MV-4-11 (cell line): ENCODE results near the gene TMEM129.
A peak's percentile ranks its signal among the peaks of the same experiment; 100 is the strongest.

Experiments used
- DNase-seq: peaks from one replicate; lab custom pipeline; 2025; lab: John Stamatoyannopoulos, UW

Gene TMEM129, protein sequence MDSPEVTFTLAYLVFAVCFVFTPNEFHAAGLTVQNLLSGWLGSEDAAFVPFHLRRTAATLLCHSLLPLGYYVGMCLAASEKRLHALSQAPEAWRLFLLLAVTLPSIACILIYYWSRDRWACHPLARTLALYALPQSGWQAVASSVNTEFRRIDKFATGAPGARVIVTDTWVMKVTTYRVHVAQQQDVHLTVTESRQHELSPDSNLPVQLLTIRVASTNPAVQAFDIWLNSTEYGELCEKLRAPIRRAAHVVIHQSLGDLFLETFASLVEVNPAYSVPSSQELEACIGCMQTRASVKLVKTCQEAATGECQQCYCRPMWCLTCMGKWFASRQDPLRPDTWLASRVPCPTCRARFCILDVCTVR

DNA sequence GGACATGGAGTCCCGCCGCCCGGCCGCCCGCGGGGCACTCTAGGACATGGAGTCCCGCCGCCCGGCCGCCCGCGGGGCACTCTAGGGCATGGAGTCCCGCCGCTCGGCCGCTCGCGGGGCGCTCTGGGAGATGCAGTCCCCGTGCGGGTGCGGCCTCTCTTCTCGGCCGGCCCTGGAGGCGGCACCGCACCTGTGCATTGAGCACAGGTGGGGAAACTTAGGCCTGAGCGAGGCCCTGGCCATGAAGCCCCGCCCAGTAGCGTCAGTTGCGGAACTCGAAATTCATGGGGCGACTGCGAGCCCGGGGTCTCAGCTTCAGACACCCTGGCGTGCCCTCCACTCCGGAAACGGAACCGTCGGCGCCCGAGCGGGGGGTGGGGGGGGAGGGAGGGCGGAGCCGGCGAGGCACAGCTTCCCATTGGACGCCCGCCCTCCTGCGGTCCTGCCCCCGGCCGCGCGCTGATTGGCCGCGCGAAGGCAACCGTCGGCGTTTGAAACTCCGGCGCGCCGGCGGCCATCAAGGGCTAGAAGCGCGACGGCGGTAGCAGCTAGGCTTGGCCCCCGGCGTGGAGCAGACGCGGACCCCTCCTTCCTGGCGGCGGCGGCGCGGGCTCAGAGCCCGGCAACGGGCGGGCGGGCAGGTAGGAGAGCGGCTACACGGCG lies at the start of gene TMEM129, which contains the start of gene TACC3:
Gene TMEM129 (minus strand): TSS at position 321 of the 663 bp plus-strand sequence. CDS start 486 bp downstream, outside the sequence.
Gene TACC3 (plus strand): TSS at position 519 of the 663 bp plus-strand sequence. CDS start 1,901 bp downstream, outside the sequence.
- DNase-seq = peak; percentile 86

DNA sequence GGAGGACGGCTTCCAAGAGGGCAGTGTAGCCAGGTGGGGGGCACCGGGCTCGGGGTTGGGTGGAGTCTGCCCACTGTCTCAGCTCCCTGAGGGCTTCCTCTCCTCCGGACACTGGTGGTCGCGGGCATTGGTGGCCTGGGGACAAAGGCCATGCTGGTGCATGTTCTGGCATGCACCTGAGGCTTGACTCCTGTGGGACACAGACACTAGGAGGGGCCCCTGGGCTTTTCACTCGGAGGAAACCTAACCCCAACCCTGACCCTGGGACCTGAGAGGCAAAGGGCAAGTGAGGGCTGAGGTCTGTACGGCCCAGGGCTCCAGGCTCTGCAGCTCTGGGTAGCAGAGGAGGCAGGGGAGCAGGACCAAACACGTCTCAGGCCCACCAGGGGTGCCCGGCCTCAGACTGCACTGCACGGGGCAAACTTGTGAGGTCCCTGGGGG lies 49.7 kb upstream of the TMEM129 start:
- DNase-seq = no peak

DNA sequence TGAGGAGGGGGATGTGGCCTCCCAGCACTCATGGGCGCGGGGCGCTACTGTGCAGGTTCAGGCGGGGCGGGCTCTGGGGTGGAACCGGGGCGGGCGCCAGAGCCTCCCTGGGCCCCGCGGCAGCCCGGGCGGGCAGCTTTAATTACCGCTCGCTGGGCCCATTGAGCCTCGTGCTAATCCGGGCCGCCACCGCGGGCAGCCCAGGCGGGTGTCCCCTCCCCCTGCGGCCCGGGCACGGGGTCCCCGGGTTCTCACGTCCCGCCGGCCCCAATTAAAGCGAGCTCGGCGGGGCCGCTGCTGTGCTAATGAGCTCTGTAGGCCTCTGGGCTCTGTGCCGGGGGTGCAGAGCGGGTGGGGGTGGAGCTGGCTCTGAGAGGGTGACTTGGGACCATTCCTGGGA lies 49.1 kb upstream of the TMEM129 start:
- DNase-seq = no peak

DNA sequence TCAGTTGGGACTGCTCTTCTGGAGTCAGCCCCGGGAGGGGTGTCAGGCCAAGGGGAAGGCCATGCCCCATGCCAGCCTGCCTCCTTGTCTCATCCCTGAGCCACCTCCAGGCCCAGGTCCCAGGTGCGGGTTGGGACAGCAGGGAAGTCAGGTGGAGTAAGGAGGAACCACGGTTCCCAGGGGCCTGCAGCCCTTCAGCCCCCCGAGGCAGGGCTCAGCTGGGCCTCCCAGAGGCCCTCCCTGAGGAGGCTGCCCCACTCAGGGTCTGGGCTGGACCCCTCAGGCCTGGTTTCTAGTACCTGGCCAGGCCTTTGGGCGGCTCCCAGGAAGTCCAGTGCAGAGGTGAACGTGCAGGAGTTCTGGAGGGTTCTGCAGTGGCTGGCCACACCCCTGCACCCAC lies 48.6 kb upstream of the TMEM129 start:
- no peak for DNase-seq

DNA sequence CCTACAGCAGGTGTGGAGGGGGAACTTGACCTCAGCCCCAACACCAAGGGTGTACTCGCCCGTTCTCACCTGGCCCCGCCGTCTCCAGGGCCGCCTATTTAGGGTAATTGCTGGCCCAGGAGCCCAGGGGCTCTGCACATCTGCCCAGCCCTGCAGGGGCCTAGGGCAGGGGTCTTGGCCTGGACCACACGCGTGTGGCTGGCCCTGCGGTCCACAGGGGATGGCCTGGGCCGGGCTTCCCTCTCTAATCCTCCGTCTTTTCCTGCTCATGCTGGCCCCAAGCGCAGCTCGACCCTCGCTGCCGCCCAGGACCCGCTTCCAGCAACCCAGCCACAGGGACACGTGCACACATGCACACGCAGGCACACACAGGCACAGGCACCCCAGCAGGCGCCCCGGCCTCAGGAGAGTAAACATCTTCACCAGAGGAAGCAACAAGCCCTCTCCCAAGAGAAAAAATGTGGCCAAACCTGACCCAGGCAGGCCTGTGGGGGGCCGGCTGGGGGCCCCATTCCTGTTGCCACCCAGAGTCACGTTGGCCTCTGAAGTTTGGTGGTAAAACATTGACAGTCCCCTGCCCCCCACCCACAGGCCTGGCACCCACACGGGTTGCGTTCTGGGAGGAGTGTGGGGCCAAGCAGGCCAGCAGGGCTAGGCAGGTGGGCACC lies 47.4 kb upstream of the TMEM129 start:
- DNase-seq = no peak

DNA sequence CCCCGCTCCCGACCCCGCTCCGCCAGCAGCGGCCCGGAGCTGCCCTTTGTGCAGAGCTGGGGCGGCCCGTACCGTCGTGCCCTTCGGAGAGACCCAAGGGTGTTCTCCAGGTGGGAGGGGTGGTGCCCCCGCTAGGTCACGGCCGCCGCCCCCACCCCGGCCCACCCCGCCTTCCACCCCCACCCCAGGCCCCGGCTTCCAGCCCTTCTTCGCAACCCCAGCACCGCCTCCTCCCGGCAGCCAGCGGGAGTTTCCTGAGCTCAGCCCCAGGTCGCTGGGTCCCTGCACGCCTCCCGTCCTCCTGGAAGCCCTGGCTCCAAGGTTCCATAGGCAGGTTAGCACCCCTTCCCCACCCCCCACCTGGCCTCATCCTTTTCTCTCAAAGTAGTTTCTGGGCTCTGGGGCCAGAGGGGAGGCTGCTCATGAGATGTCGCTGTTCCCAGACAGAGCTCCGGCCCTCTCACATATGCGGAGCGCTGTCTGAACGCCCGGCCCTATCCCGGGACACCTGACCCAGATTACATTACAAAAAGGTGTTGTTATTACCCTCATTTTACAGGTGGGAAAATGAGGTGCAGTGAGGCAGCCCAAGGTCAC lies 46.7 kb upstream of the TMEM129 start:
- DNase-seq = no peak

DNA sequence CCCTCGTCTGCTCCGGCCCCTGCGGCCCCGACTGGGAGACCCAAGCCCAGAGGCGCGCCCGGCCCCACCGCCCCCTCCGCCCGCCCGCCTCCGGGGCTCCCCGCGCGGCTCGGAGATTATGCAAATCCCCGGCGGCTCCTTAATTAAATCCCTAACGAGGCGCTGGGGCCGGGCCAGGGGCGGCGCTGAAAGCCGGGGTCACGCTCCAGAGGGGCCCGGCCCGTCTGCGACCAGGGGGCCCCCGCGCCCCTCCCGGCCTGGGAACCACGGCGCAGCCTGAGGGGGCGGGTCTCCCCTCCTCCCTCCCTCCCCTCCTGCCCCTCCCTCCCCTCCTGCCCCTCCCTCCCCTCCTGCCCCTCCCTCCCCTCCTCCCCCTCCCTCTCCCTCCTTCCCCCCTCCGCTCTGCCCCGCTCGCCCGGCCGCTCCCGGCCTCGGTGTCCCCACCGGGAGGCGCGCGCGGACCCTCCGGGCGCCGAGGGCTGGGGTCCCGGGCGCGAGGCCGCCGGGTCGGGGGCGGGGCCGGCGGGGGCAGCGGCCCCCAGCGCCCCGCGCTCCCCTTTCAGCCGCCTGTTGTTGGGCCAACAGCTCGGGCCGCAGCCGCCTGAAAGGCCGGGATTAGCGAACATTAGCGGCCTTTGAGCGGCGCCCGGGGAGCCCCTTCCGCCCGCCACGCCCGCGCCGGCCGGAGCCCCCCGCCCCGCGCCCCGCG lies 46.1 kb upstream of the TMEM129 start:
- no peak for DNase-seq

DNA sequence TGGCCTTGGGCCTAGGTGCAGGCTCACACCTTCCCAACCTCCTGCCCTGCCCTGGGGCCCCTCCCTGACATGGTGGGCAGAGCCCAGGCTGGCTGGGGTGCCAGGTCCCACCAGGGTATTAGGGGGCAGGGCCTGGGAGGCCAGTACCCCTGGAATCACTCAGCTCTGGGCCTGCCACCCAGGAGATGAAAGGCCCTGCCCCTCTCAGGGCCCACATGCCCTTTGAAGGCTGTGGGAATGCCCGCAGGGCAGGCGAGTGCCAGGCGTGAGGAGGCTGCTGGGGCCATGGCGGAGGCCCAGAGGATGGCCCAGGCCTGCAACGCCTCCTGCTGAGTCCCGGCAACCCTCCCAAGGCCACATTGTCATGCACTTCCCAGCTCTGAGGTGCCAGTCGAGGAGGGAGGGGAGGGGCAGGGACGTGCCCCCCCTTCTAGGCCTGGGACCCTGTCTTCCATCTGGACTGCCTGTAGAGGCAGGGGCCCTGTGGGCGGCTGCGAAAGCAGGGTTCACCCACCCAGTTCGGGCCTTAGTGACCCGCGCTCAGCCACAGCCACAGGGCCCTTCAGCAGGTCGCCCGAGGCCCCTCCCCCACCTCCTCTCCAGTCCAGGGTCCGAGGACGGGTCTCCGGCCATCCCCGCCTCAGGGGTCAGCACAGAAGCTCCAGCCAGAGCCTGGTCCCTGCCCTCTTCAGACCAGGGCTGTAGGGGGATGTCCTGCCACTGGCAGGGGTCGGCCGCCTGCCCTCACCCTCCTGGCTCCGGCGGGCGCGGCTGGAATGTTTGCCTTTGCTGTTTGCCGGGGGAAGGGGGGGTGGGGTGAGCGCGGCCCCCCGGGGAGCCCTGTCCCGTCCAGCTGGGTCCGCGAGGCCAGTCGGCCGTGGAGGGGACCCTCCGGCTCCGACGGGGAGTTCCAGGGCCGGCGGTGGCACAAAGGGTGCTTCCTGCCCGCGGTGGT lies 45.3 kb upstream of the TMEM129 start:
- no peak for DNase-seq

DNA sequence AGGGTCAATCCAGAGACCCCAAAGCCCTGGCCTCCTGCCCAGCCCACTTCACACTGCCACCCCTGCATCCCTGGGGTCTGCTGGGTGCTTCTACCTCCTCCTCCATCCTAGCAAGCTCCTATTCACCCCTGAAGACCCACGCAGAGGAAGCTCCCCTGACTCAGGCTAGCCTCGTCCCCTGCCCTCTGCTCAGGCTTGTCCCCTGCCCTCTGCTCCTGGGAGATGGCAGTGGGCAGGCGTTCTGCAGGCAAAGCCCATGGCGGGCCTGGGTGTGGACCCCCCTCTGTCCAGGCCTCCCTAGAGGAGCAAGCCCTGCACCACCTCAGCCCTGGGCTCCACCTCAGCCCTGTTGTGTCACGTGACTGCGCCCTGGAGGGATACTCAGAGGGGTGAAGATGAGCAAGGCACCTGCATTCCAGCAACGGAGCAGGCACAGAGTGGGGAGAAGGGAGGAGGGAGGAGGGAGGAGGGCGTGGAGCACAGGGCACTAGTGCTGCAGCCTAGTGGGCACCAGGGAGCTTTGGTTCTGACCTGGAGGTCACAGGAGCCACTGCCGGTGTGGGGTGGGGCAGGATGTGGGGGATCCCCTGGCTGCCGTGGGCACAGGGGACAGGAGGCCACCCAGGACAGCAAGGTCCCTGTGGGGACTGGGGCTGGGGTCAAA lies 44.4 kb upstream of the TMEM129 start:
- no peak for DNase-seq

DNA sequence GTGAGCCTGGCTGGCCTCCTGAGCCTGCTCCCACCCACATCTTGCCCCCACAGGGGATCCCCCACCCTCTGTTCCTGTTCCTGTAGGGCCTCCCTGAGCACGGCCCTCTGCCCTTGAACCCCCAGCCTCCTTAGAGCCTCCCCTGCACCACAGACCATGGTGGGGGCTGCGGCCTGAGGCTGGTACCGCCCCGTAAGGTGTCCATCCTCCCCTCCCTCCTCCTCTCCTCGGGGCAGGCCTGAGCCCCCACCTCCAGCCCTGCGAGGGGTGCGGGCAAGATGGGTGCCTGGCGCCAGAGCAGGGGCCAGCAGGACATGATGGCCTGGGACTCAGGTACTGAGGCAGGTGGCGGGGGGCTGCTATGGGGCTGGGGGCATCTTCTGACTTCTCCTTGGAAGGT lies 43.5 kb upstream of the TMEM129 start:
- no peak for DNase-seq

DNA sequence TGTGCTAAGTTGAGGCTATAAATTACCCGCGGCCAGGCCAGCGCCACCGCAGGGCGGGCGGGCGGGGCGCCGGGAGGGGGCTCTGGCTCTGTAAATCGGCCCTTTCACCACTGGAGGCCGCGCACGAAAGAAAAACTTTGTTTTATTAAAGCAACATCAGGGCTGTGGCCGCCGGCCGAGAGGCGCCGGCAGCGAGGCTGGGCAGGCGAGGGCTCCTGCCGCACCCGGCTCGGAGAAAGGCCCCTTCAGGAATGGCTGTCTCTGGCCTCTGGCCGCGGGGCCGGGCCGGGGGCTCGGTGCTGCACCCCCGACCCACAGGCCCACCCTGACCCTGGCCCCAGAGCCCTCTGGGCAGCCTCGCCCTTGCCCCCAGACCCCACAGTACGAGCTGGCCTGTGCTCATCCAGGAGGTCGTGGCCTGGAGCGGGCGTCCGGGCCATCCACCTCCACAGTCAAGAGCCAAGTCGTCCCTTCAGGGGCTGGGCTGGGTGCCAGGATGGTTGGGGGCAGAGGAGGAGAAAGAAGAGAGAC lies 42.5 kb upstream of the TMEM129 start:
- DNase-seq = peak; percentile 53

DNA sequence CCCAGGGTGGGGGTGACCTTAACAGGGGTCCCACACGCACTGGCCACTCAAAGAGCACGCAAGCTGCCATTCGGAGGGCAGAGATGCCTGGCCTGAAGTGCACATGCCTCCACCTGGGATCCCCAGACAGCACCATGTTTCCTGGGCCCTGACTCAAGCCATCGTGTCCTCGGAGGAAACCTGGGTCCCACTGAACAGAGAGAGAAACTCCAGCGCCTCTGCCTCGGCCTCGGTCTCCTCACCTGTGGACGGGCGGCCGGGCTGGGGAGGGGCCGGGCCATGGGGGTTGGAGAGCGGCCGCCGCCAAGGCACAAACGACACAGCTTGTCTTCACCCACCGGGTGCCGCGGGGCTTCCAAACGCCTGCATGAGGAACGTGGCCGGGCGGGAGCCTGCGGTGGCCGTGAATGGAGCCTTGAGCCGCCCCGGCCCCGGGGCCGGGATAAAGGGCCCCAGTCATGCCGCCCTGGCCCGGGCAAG lies 42.0 kb upstream of the TMEM129 start:
- DNase-seq = no peak

DNA sequence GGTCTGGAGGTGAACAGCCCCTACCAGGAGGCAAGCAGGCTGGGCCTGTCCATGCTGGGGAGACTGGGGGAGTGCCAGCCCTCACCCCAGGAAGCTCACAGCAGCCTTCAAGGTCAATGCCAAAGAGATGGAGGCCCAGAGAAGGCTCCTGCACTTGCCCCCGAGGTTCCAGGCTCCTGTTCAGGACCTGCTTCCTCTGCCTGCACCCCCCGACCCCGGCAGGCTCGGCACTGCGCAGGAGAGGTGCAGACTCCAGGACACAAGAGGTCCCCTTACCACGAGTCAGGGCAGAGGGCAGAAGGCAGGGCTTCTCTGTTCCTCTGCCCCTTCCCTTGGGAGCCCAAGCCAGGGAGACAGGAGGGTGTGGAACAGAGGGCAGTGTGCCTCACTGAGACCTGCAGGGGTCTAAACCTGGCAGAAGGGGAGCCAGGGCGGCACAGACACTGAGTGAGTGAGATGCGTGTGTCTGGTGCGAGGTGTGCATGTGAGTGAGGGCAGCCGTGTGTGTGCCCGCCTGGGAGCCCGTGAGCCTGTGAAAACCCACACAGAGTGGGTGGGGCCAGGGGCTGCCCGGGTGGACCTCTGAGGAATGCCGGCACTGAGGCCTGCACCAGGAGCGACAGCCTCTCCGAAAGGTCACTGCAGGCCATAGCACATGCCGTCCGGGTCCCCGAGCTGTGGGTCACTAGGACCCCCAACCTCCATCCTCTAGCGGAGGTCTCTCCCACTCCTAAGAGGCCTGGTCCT lies 41.3 kb upstream of the TMEM129 start:
- DNase-seq = no peak

DNA sequence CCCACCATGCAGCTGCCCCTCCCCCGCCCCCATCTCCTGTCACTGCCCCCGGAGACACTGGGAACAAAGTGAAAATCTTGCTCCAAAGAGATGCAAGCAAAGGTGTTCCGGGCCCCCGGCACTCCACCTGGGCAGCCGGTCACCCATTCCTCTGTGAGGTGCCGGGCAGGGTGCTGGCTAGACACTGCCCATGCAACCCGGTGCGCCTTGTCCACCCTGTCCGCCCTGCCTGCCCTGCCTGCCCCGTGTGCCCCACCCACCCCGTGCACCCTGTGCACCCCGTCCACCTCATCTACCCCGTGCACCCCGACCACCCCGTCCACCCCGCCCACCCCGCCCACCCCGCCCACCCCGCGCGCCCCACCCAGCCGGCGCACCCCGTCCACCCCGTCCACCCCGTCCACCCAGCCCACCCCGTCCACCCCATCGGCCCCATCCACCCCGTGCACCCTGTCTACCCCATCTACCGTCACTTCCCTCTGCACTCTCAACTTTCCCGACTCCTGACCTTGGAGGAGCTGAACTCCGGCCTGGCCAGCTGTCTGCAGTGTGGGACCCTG lies 40.1 kb upstream of the TMEM129 start:
- no peak for DNase-seq

DNA sequence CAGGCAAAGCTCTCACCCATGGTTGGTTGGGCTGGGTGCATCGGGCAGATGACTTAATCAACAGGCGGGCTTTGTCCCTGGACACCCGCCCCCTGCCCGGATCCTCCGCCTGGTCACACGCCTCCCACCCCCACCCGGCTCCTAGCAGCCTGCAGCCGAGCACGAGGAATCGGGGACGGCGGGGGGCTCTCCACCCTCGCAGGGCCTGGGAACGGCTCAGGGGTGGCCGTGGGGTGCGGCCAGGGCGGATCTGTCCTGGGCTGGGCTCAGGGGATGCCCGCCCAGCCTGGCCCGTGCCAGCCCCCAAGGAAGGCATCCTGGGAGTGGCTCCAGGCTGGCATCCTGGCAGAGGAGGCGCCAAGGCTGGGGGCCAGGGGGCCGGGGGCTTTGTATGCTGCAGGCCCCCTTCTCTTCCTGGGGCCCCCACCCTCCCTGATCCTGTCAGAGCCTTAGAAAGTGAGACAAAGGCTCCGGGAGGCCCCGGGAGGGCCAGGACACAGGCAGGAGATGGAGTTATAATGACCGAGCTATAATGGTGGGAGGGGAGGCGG lies 39.5 kb upstream of the TMEM129 start:
- no peak for DNase-seq

DNA sequence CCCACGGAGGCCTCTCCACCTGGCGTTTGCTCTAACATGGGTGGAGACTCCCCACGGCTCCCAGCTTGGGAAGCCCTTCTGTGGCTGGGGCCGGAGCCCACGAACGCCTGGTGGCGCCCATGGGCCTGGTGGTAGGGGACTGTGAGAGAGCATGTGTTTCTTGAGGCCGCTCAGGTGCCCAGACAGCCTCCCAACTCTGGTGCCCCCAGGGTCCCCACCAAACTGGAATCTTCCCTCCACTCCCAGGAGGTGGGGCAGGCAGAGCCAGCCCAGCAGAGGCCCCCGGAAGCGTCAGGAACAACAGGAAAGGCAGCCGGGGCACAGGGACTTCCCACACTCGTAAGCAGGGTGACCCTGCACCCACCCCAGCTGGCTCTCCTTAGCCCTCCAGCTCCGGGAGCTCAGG lies 38.7 kb upstream of the TMEM129 start:
- no peak for DNase-seq

DNA sequence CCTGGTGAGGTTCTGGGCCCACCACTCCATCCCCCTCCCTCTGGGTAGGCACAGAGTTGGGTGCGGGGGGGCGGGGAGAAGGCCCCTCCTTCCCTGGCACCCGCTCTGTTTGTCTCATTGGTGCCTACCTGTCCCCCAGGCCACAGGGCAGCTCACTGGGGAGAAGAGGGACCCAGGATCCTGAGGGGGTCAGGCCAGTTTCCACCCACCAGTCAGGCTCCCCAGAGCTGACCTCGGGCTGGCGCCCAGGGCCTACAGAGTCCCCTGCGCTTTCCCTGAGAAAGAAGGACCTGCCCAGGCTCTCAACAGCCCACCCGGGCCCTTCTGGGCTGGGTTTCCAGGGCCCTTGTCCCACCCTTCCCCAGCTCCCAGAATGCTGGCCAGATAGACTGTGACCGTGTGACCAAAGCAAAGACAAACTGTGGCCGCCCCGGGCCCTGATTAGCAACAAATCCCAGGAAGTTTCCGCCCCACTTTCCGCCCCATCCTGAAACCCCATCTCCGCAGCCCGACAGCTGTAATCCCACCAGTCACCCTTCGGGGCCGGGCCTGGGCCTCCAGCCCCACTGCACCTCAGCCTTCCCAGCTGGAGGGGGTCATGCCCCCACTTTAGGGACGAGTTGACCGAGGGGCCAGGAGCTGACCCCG lies 38.2 kb upstream of the TMEM129 start:
- DNase-seq = no peak
